ENCODE results near the gene FBLN7.
"Not testable (repeated sequence)": the region's sequence is repeated elsewhere in the genome, so short reads cannot be mapped to it uniquely, and the experiment has no call there.

FBLN7 gene

DNA sequence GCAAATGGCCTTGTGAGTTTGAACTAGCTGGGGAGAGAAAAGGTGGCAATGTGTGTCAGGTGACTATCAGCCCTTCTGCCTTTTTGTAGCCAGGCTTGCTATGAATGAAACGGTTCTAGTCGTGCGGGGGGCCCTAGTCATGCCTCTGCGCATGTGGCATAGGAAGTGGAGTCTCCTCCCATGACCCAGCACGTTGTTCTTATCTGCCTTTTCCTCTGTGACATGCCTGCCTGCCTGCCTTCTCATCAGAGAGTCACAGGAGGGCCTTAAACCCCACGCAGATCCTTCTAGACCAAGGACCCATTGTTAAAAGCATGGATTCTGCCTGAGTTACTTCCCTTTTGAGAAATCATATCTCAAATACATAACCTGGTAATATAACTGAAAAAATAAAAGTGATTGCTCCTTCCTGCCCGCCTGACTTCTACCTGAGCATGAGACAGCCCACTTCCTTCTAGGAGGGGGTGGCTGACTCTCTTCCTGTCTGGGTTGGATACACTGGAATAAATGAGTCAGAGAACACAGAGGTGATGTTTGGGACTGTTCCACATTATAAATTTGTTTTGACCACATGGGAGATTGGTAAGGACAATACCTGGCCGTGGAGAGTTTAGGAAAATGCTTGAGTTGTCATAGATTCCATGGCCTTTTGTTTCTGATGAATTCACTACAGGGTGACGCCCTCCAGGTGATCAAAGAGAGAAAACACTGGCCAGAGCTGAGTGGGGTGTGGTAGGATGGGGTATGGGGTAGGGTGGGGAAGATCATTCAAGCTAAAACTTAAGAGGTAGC is 49.8 kb downstream of the FBLN7 start:
- DNase-seq, result peak; percentile 26

DNA sequence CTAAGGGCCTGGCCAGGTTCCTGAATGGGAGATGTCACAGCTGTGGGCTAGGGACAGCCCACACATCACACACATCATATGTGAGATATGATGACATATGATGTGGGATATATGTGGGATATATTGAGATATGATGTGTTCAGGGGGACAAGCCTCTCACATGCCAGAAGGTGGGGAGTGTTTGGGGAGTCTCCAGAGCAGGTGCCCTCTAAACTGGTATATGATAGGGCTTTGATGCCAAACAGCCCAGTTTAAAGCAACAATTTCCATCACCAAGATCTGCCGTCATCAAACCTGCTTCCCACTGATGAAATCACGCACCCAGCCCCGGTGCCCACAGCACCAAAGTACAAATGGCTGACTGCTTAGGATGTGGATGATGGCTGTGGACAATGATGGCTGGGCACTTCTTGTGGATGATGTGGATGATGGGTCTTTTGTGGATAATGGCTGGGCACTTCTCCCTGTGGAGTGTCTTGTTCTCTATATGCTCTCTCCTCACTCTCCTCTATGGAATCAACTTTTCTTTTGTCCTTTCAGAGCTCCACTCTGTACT is 50.9 kb downstream of the FBLN7 start:
- no peak for DNase-seq

GRCh38 chr2:112194028-112194427 is 55.8 kb downstream of the FBLN7 start:
- DNase-seq, result no peak

- no peak for DNase-seq
Observed at GRCh38 chr2:112194482-112194881, 56.3 kb downstream of the FBLN7 start.

GRCh38 chr2:112195167-112195766 is 57.1 kb downstream of the FBLN7 start:
- no peak for DNase-seq

GRCh38 chr2:112195950-112196349 is 57.8 kb downstream of the FBLN7 start:
- no peak for DNase-seq

- no peak for DNase-seq
Observed at GRCh38 chr2:112197868-112198267, 59.7 kb downstream of the FBLN7 start.

- DNase-seq, result no peak
Observed at GRCh38 chr2:112198780-112199179, 60.6 kb downstream of the FBLN7 start.

DNA sequence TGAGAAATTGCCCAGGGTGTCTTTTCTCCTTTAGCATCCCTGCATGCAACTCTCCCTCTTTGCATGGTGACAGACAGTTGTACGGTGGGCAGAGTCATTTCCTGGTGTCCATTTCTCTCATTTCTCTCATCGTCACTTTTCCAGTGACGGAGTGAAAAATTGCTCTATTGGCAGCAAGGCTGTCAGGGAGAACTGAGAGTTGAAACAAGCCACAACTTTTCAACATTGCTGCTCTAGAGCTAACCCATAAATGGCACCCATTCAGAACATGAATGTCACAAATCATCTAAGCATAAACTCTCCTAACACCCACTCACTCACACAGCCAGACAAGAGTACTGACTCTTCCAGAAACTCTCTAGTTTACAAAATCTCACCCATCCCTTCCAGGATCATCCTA is 61.0 kb downstream of the FBLN7 start:
- no peak for DNase-seq

GRCh38 chr2:112201696-112202430 is 63.7 kb downstream of the FBLN7 start:
- DNase-seq, result no peak

DNA sequence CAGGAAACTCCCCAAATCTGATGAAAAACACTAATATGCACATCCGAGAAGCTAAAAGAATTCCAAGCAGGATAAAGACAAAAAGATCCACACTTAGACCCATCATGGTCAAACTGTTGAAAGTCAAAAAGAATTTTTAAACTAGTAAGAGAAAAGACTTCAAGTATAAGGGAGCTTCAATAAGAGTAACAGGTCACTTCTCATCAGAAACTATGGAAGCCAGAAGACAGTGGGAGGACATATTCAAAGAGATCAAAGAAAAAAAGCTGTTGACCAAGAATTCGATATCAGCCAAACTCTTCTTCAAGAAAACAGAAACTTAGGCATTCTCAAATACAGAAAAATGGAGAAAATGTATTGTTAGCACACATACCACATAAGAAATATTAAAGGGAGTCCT is 66.2 kb downstream of the FBLN7 start:
- DNase-seq, result peak; percentile 54

GRCh38 chr2:112207905-112208304 is 69.7 kb downstream of the FBLN7 start:
- not testable (repeated sequence) for DNase-seq

- peak; percentile 22 for DNase-seq
Observed at GRCh38 chr2:112216167-112216566, 78.0 kb downstream of the FBLN7 start.

DNA sequence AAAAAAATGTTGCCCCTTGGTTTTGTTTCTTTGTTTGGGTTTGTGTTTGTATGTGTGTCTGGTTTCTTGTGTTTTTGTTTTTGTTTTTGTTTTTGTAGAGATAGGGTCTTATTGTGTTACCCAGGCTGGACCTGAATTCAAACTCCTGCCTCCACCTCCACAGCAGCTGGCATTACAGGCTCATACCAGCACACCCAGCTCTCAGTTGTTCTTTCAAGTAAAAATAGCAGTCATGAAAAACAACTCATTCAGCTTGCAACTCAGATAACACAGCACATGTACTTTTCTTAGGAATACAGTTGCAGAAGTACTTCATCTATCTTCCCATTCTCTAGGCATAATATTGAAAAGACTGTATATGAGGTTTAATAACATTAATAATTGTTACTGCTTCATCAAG is 79.7 kb downstream of the FBLN7 start:
- no peak for DNase-seq

- no peak for DNase-seq
Observed at GRCh38 chr2:112220186-112220585, 82.0 kb downstream of the FBLN7 start.

- DNase-seq, result peak; percentile 33
Observed at GRCh38 chr2:112220831-112221230, 82.6 kb downstream of the FBLN7 start.

DNA sequence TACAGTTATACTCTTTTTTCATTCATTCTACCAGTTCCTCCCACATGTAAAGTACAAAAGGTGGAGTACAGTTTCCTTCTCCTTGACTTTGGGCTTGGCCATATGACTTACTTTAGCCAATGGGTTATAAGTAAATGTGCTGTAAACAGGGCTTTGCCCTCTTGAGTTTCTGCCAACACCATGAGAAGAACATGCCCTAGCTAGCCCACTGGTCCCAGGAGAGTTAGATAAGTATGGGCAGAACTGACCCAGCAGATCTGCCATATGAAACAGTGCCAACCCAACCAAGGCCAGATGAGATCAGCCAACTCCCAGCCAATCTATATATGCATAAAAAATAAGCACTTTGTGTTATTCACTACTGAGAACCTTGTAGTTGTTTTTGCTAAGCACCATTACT is 91.2 kb downstream of the FBLN7 start:
- DNase-seq, result peak; percentile 21

DNA sequence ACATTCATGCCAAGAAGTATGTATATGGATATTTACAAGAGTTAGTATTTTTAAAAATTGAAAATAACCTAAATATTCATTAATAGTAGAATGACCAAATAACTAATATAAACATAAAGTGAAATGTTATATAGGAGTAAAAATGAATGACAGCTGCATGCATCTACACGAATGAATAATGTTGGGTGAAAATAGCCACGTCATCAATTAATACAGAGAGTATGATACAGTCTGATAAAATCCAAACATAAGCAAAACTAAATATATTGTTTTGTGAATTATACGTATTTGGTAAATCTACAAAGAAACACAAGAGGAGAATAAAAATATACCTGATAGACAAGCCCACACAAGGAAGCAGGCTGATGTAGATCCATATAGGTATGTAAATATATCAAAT is 92.2 kb downstream of the FBLN7 start:
- no peak for DNase-seq
